Measurements from ENCODE around the gene KMT2D. TPM values are rescaled to one million over a fixed set of nuclear protein-coding genes. Genes with fewer than 3 reads are reported as not detected.
A peak's percentile ranks its signal among the peaks of the same experiment; 100 is the strongest.

KMT2D gene
- total RNA-seq, 4 donors from 2014 or later, result 88.1 to 121 (median 104) TPM

GRCh38 chr12:49059299-49060171 lies 1.1 kb downstream of the KMT2D start:
- WGBS, result 4% methylated on average over 3 of the region's 70 CpGs
- H3K4me1 ChIP-seq, result peaks cover 51% of the 10 kb centered on the region
- no peak for DNase-seq (ENCODE audit: low spot score in 2 of 2)
- no peaks in the 10 kb centered on the region for H3K27me3 ChIP-seq
- peak overlapping the region; percentile 97 for H3K4me3 ChIP-seq
- TF ChIP-seq POLR2A (IDR thresholded peaks at IDR 0.05), result no peak
- TF ChIP-seq, protein P1, sequence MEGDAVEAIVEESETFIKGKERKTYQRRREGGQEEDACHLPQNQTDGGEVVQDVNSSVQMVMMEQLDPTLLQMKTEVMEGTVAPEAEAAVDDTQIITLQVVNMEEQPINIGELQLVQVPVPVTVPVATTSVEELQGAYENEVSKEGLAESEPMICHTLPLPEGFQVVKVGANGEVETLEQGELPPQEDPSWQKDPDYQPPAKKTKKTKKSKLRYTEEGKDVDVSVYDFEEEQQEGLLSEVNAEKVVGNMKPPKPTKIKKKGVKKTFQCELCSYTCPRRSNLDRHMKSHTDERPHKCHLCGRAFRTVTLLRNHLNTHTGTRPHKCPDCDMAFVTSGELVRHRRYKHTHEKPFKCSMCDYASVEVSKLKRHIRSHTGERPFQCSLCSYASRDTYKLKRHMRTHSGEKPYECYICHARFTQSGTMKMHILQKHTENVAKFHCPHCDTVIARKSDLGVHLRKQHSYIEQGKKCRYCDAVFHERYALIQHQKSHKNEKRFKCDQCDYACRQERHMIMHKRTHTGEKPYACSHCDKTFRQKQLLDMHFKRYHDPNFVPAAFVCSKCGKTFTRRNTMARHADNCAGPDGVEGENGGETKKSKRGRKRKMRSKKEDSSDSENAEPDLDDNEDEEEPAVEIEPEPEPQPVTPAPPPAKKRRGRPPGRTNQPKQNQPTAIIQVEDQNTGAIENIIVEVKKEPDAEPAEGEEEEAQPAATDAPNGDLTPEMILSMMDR (IDR thresholded peaks at IDR 0.05), result no peak
- TF ChIP-seq EP300 (IDR thresholded peaks at IDR 0.05), result no peak
- TF ChIP-seq POLR2AphosphoS5 (IDR thresholded peaks at IDR 0.05), result no peak
- H3K27ac ChIP-seq, result peak overlapping the region; percentile 95
- no peaks in the 10 kb centered on the region for H3K9me3 ChIP-seq
- H3K36me3 ChIP-seq, result peaks cover 5% of the 10 kb centered on the region

DNA sequence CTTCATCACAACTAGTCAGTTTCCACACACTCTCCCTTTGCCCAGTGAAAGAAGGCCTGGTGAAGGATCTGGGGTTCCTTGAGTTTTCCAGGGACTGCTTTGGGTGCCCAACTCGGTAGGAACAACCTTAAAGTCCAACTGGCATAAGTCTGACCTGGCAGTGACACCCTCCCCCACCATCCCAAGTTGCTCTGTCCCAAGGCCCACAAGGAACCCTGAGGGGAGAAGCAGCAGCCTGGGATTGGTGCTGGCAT lies 1.6 kb downstream of the KMT2D start:
- no CpG with 5 or more reads among the region's 1 CpG for WGBS
- TF ChIP-seq POLR2A (IDR thresholded peaks at IDR 0.05), result no peak
- TF ChIP-seq, protein P1 (IDR thresholded peaks at IDR 0.05), result no peak
- TF ChIP-seq EP300 (IDR thresholded peaks at IDR 0.05), result no peak
- no peak for TF ChIP-seq POLR2AphosphoS5 (IDR thresholded peaks at IDR 0.05)
- Histone ChIP-seq H3K27me3 (no peaks in the 10 kb centered on the region), H3K4me1 (peaks cover 54% of the 10 kb centered on the region), H3K4me3 (peak overlapping the region; percentile 97), H3K27ac (peak overlapping the region; percentile 95), H3K9me3 (no peaks in the 10 kb centered on the region), H3K36me3 (peaks cover 10% of the 10 kb centered on the region)
- DNase-seq (ENCODE audit: low spot score in 2 of 2), result no peak

DNA sequence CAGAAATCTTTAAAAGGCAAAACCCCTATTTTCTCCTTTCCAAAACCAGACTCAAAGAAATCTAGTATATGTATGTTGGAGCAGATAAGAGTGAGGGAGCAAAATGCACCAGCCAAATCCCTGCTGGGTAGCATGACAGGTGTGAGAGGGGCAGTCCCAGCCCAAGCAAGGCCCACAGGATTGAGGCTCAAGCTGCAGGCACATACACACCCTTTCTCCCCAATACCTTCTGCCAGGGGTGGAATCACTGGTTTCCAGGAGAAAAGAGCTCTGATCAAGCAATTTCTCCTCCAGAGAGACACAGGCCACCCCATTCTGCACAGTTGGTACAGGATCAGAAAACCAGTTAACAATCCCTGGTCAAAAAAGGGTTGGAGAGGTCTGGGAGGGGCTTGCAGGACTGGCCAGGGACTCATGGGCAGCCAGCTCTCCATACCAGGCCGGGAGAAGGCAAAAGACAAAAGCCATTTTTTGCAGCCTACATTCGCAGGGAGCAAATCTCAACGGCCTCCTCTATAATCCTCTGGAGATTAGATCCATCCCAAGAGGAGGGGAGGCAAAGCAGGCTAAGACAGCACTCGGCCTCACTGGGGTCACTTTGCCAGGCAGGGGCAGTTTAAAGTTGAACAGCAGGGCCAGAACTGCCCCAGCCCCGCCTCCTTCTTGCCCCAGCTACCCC lies 2.1 kb downstream of the KMT2D start:
- H3K4me3 ChIP-seq, result peak overlapping the region; percentile 97
- H3K27me3 ChIP-seq, result no peaks in the 10 kb centered on the region
- H3K36me3 ChIP-seq, result peaks cover 15% of the 10 kb centered on the region
- 6% methylated on average over 5 of the region's 5 CpGs for WGBS
- TF ChIP-seq POLR2AphosphoS5 (IDR thresholded peaks at IDR 0.05), result no peak
- TF ChIP-seq, protein P1 (IDR thresholded peaks at IDR 0.05), result no peak
- TF ChIP-seq POLR2A (IDR thresholded peaks at IDR 0.05), result no peak
- TF ChIP-seq EP300 (IDR thresholded peaks at IDR 0.05), result no peak
- no peak for DNase-seq (ENCODE audit: low spot score in 2 of 2)
- no peak overlapping the region for H3K27ac ChIP-seq
- no peaks in the 10 kb centered on the region for H3K9me3 ChIP-seq
- H3K4me1 ChIP-seq, result peaks cover 54% of the 10 kb centered on the region

DNA sequence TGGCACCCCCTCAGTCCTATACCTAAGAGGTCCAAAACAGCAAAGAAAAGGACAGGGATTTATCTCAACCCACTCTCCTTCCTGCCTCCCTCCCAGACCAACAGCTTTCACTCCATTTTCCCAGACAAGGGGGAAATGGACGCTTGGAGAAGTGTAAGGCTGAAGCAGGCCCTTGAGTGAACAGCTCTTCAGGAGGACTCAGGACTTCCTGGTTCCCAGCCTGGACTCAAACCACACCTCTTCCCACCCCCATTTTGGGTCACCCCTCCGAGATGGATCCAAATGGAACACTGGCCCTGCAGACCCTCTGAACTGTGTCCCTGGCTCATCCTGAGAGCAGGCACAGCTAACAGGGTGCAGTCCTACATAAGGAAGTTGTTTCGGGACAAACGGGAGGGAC lies 2.7 kb downstream of the KMT2D start:
- 0% methylated on average over 4 of the region's 4 CpGs for WGBS
- no peaks in the 10 kb centered on the region for H3K9me3 ChIP-seq
- TF ChIP-seq POLR2AphosphoS5 (IDR thresholded peaks at IDR 0.05), result no peak
- TF ChIP-seq EP300 (IDR thresholded peaks at IDR 0.05), result no peak
- TF ChIP-seq POLR2A (IDR thresholded peaks at IDR 0.05), result no peak
- TF ChIP-seq, protein P1 (IDR thresholded peaks at IDR 0.05), result no peak
- H3K4me3 ChIP-seq, result peak overlapping the region; percentile 97
- H3K4me1 ChIP-seq, result peaks cover 59% of the 10 kb centered on the region
- H3K27me3 ChIP-seq, result no peaks in the 10 kb centered on the region
- DNase-seq (ENCODE audit: low spot score in 2 of 2), result no peak
- peaks cover 21% of the 10 kb centered on the region for H3K36me3 ChIP-seq
- no peak overlapping the region for H3K27ac ChIP-seq
